Hair follicular keratinocyte (primary cell): ENCODE data around the gene PRKAA1. TPM values are rescaled to one million over a fixed set of nuclear protein-coding genes. Genes with fewer than 3 reads are reported as not detected.

Experiments
- total RNA-seq: library from RNA; depleted of rRNA; stranded (reverse); fragments of >200 nt; gene quantifications from 2 replicates; pipeline ENCODE4 v1.2.3, GENCODE V29; 2015

The PRKAA1 gene
- 36.8 and 44.7 TPM in 2 replicates for total RNA-seq

GRCh38 chr5:40798012-40798800, at the start of gene PRKAA1:
Gene PRKAA1, minus strand, starts transcription at chr5:40798374. Its CDS starts 185 bp downstream, at chr5:40798189.

GRCh38 chr5:40841068-40841805, 43.1 kb upstream of the PRKAA1 start, which contains the start of gene CARD6:
Gene CARD6, plus strand, starts transcription at chr5:40841367. Its CDS starts 16 bp downstream, at chr5:40841383.

GRCh38 chr5:40834849-40835787, 36.9 kb upstream of the PRKAA1 start, which contains the start of gene RPL37:
Gene RPL37, minus strand, starts transcription at chr5:40835222. Its CDS starts 37 bp downstream, at chr5:40835185.

GRCh38 chr5:40755407-40756365, 42.5 kb downstream of the PRKAA1 start, which contains the start of gene TTC33:
Gene TTC33, minus strand, starts transcription at chr5:40755961. Its CDS starts 8,943 bp downstream, at chr5:40747018.

Other genes starting within 250 kb of the PRKAA1 start
- gene PTGER4, start 118.5 kb downstream of the PRKAA1 start, total RNA-seq: 14.1 and 16.3 TPM in 2 replicates
- 4.4 and 6.3 TPM in 2 replicates for gene TTC33, start 42.4 kb downstream of the PRKAA1 start, total RNA-seq
- gene RPL37, start 36.8 kb upstream of the PRKAA1 start, total RNA-seq: 86.8 and 169 TPM in 2 replicates
- gene CARD6, start 43.0 kb upstream of the PRKAA1 start, total RNA-seq: 2.7 and 5.3 TPM in 2 replicates
- 1.6 TPM in 1 of 2 replicates, not detected in the other for gene C7, start 111.1 kb upstream of the PRKAA1 start, total RNA-seq